ENCODE measurements around the gene CEBPA. TPM values are rescaled to one million over a fixed set of nuclear protein-coding genes. Genes with fewer than 3 reads are reported as not detected.

CEBPA gene
- total and polyA plus RNA-seq, 5 experiments from 2014 or later: 0.08 to 1.3 (median 0.82) TPM; not detected in 1

- peaks cover 0 to 8% (median 0%) of the 10 kb centered on the region in 3 donors for H3K36me3 Mint-ChIP-seq
- peaks cover 0 to 17% (median 3%) of the 10 kb centered on the region in 9 donors for H3K9me3 Mint-ChIP-seq
- no peak overlapping the region for H3K27ac Mint-ChIP-seq
- H3K4me3 Mint-ChIP-seq: no peak overlapping the region
- H3K27me3 Mint-ChIP-seq: peaks cover 0 to 22% (median 8%) of the 10 kb centered on the region in 5 donors
- H3K4me1 Mint-ChIP-seq: peaks cover 9 to 17% (median 10%) of the 10 kb centered on the region in 4 donors
- DNase-seq: no peak
- no peak for ATAC-seq
- POLR2A ChIA-PET: no interaction called here
Observed at GRCh38 chr19:33256261-33256660, 46.1 kb downstream of the CEBPA start.

- POLR2A ChIA-PET: no interaction called here
- DNase-seq: no peak
- peaks cover 0 to 17% (median 3%) of the 10 kb centered on the region in 9 donors for H3K9me3 Mint-ChIP-seq
- H3K27me3 Mint-ChIP-seq: peaks cover 0 to 21% (median 8%) of the 10 kb centered on the region in 5 donors
- H3K4me3 Mint-ChIP-seq: no peak overlapping the region
- ATAC-seq: no peak
- H3K36me3 Mint-ChIP-seq: peaks cover 0 to 8% (median 0%) of the 10 kb centered on the region in 3 donors
- H3K4me1 Mint-ChIP-seq: peaks cover 4 to 12% (median 5%) of the 10 kb centered on the region in 4 donors
- H3K27ac Mint-ChIP-seq: no peak overlapping the region
Observed at GRCh38 chr19:33255781-33256180, 46.6 kb downstream of the CEBPA start.

- Mint-ChIP-seq H3K9me3 (peaks cover 0 to 13% (median 3%) of the 10 kb centered on the region in 9 donors), H3K27ac (no peak overlapping the region)
Observed at GRCh38 chr19:33254245-33254824, 48.0 kb downstream of the CEBPA start.

GRCh38 chr19:33252971-33253370, 49.4 kb downstream of the CEBPA start:
- Mint-ChIP-seq H3K4me1 (no peaks in the 10 kb centered on the region), H3K36me3 (peaks cover 0 to 2% (median 0%) of the 10 kb centered on the region in 3 donors), H3K9me3 (peaks cover 0 to 4% (median 1%) of the 10 kb centered on the region in 9 donors), H3K4me3 (no peak overlapping the region), H3K27ac (no peak overlapping the region), H3K27me3 (peaks cover 0 to 21% (median 5%) of the 10 kb centered on the region in 5 donors)
- ATAC-seq: no peak
- DNase-seq: no peak
- POLR2A ChIA-PET: no interaction called here

More at GRCh38 chr19:33254245-33254824, 48.0 kb downstream of the CEBPA start:
- peaks cover 0 to 21% (median 5%) of the 10 kb centered on the region in 5 donors for H3K27me3 Mint-ChIP-seq
- H3K4me1 Mint-ChIP-seq: peaks cover 0 to 1% (median 0%) of the 10 kb centered on the region in 4 donors
- H3K36me3 Mint-ChIP-seq: peaks cover 0 to 8% (median 0%) of the 10 kb centered on the region in 3 donors
- ATAC-seq: no peak
- no peak for DNase-seq
- POLR2A ChIA-PET: no interaction called here
- H3K4me3 Mint-ChIP-seq: no peak overlapping the region

- no peaks in the 10 kb centered on the region for H3K36me3 Mint-ChIP-seq
- H3K4me1 Mint-ChIP-seq: no peaks in the 10 kb centered on the region
- POLR2A ChIA-PET: no interaction called here
- no peak for ATAC-seq
- no peaks in the 10 kb centered on the region for H3K9me3 Mint-ChIP-seq
- no peak overlapping the region for H3K4me3 Mint-ChIP-seq
- no peak overlapping the region for H3K27ac Mint-ChIP-seq
- DNase-seq: no peak
- peaks cover 0 to 21% (median 5%) of the 10 kb centered on the region in 5 donors for H3K27me3 Mint-ChIP-seq
Observed at GRCh38 chr19:33252418-33252962, 49.8 kb downstream of the CEBPA start.

GRCh38 chr19:33251526-33252090, 50.7 kb downstream of the CEBPA start:
- POLR2A ChIA-PET: no interaction called here
- Mint-ChIP-seq H3K4me3 (no peak overlapping the region), H3K36me3 (no peaks in the 10 kb centered on the region), H3K27ac (no peak overlapping the region), H3K27me3 (peaks cover 0 to 20% (median 5%) of the 10 kb centered on the region in 5 donors), H3K9me3 (no peaks in the 10 kb centered on the region), H3K4me1 (no peaks in the 10 kb centered on the region)
- DNase-seq (no peak), ATAC-seq (no peak)

GRCh38 chr19:33251076-33251475, 51.3 kb downstream of the CEBPA start:
- Mint-ChIP-seq H3K4me3 (no peak overlapping the region), H3K36me3 (no peaks in the 10 kb centered on the region), H3K27ac (no peak overlapping the region), H3K4me1 (no peaks in the 10 kb centered on the region), H3K27me3 (peaks cover 0 to 14% (median 5%) of the 10 kb centered on the region in 5 donors), H3K9me3 (no peaks in the 10 kb centered on the region)
- DNase-seq (no peak), ATAC-seq (no peak)
- POLR2A ChIA-PET: no interaction called here

GRCh38 chr19:33250500-33250899, 51.8 kb downstream of the CEBPA start:
- Mint-ChIP-seq H3K4me1 (no peaks in the 10 kb centered on the region), H3K4me3 (no peak overlapping the region), H3K27ac (no peak overlapping the region), H3K9me3 (peaks cover 0 to 3% (median 0%) of the 10 kb centered on the region in 9 donors), H3K36me3 (peaks cover 0 to 3% (median 0%) of the 10 kb centered on the region in 3 donors), H3K27me3 (peaks cover 0 to 8% (median 5%) of the 10 kb centered on the region in 5 donors)
- DNase-seq: no peak
- POLR2A ChIA-PET: no interaction called here
- ATAC-seq: no peak

Other genes with a start within 250 kb of the CEBPA start
- 1 to 10 TPM; 1.8 to 2.8 TPM for gene RHPN2, start 237.6 kb downstream of the CEBPA start, total RNA-seq
- 1 to 10 TPM in 2 of 3 donors, under 1 TPM in 1; 0.06 to 2.7 (median 1.1) TPM for gene RHPN2, start 237.6 kb downstream of the CEBPA start, polyA plus RNA-seq
- 10 to 100 TPM; 18.3 to 21.7 TPM for gene GPATCH1, start 221.4 kb downstream of the CEBPA start, total RNA-seq
- gene GPATCH1, start 221.4 kb downstream of the CEBPA start, polyA plus RNA-seq: 1 to 10 TPM; 3.9 to 6.4 (median 5.0) TPM
- gene WDR88, start 170.4 kb downstream of the CEBPA start, total RNA-seq: under 1 TPM in 1 of 2 experiments, not detected in 1; 0.60 TPM
- under 1 TPM; 0.10 to 0.27 (median 0.12) TPM for gene WDR88, start 170.4 kb downstream of the CEBPA start, polyA plus RNA-seq
- not detected for gene LRP3, start 108.2 kb downstream of the CEBPA start, total RNA-seq
- gene LRP3, start 108.2 kb downstream of the CEBPA start, polyA plus RNA-seq: not detected
- gene SLC7A10, start 76.7 kb downstream of the CEBPA start, total RNA-seq: not detected
- not detected for gene SLC7A10, start 76.7 kb downstream of the CEBPA start, polyA plus RNA-seq
- gene CEBPG, start 71.2 kb upstream of the CEBPA start, total RNA-seq: 10 to 100 TPM; 29.4 to 30.0 TPM
- gene CEBPG, start 71.2 kb upstream of the CEBPA start, polyA plus RNA-seq: 1 to 10 TPM; 4.5 to 9.3 (median 4.8) TPM
- gene PEPD, start 219.3 kb upstream of the CEBPA start, total RNA-seq: 10 to 100 TPM; 31.6 to 33.5 TPM
- 100 to 1,000 TPM; 117 to 139 (median 118) TPM for gene PEPD, start 219.3 kb upstream of the CEBPA start, polyA plus RNA-seq